Vagina (tissue), 2 donors: ENCODE results near the gene ARMC5. TPM values are rescaled to one million over a fixed set of nuclear protein-coding genes. Genes with fewer than 3 reads are reported as not detected.

ENCODE experiments used
- DNase-seq, 2 donors: peaks; one replicate each; pipeline ENCODE4 v3.0.0-alpha.2; 2017; ENCODE audit errors: extremely low spot score in 2 of 2
- H3K27ac ChIP-seq: fragments of 200-600 bp; sonication (generic); one replicate; pipeline ENCODE4 v1.5.1; 2019
- H3K27me3 ChIP-seq: fragments of 200-600 bp; sonication (generic); one replicate; pipeline ENCODE4 v1.5.1; 2019
- H3K36me3 ChIP-seq, 2 donors: fragments of 200-600 bp; sonication (generic); one replicate each; pipeline ENCODE4 v1.5.1; 2017 to 2019
- H3K4me1 ChIP-seq: fragments of 200-600 bp; sonication (generic); one replicate; pipeline ENCODE4 v1.5.1; 2019
- H3K4me3 ChIP-seq, 2 donors: fragments of 200-600 bp; sonication (generic); 1 replicate in 1 of 2; 2 replicates in 1 of 2; pipeline ENCODE4 v1.5.1; 2016 to 2019
- H3K9me3 ChIP-seq: fragments of 200-600 bp; sonication (generic); one replicate; pipeline ENCODE4 v1.5.1; 2019
- CTCF ChIP-seq, 3 experiments: fragments of 450-650 bp in 2 of 3; fragments of 200-600 bp in 1 of 3; sonication (generic) in 1 of 3; IDR thresholded peaks; one replicate each; pipeline ENCODE4 v1.5.1; 2017 to 2019; ENCODE audit warnings: antibody characterized with exemption in 3 of 3, mild to moderate bottlenecking in 2 of 3, moderate library complexity in 2 of 3
- POLR2A ChIP-seq, 2 donors: fragments of 450-650 bp; IDR thresholded peaks; one replicate each; pipeline ENCODE4 v1.6.1; 2017; ENCODE audit warnings: antibody characterized with exemption in 2 of 2, mild to moderate bottlenecking in 2 of 2, moderate library complexity in 2 of 2
- POLR2AphosphoS5 ChIP-seq, 2 donors: sonication (generic); formaldehyde crosslinking; IDR thresholded peaks; one replicate each; pipeline ENCODE4 v1.9.0; 2017; ENCODE audit warnings: antibody characterized with exemption in 2 of 2, mild to moderate bottlenecking in 2 of 2, low read depth in 1 of 2; ENCODE audit not compliant: insufficient read depth in 1 of 2
- intact Hi-C: fragments of 100-400 bp; cut with DNase I; formaldehyde crosslinking; loops from one replicate; pipeline ENCODE4 v1.15.1; 2023
- total RNA-seq: library from RNA; depleted of rRNA; stranded (reverse); fragments of >200 nt; gene quantifications from one replicate; pipeline ENCODE4 v1.2.3, GENCODE V29; 2016

ARMC5 gene
- total RNA-seq, 1 donor from 2014 or later = 11.3 TPM

- H3K4me1 ChIP-seq = peaks cover 26% of the 10 kb centered on the region
- no peaks in the 10 kb centered on the region for H3K9me3 ChIP-seq
- H3K27ac ChIP-seq = no peak overlapping the region
- intact Hi-C loops = no loop called here
- TF ChIP-seq POLR2A (IDR thresholded peaks at IDR 0.05) (no peak), POLR2AphosphoS5 (IDR thresholded peaks at IDR 0.05; ENCODE audit: insufficient read depth in 1 of 2, low read depth in 1 of 2) (no peak)
- H3K4me3 ChIP-seq = no peak overlapping the region
- DNase-seq = no peak
- no peaks in the 10 kb centered on the region for H3K27me3 ChIP-seq
- peaks cover 0 to 11% of the 10 kb centered on the region in 2 donors for H3K36me3 ChIP-seq
These were observed 44.9 kb downstream of the ARMC5 start for GRCh38 chr16:31504159-31504558.

GRCh38 chr16:31505483-31505882 lies 46.2 kb downstream of the ARMC5 start:
- H3K36me3 ChIP-seq = peaks cover 0 to under 1% of the 10 kb centered on the region in 2 donors
- no peaks in the 10 kb centered on the region for H3K9me3 ChIP-seq
- no peaks in the 10 kb centered on the region for H3K27me3 ChIP-seq
- no peak overlapping the region for H3K4me3 ChIP-seq
- no peak overlapping the region for H3K27ac ChIP-seq
- TF ChIP-seq CTCF (IDR thresholded peaks at IDR 0.05) (no peak), POLR2A (IDR thresholded peaks at IDR 0.05) (no peak), POLR2AphosphoS5 (IDR thresholded peaks at IDR 0.05; ENCODE audit: insufficient read depth in 1 of 2, low read depth in 1 of 2) (no peak)
- peaks cover 38% of the 10 kb centered on the region for H3K4me1 ChIP-seq
- intact Hi-C loops = loop anchor here (5.0 kb wide), 1 partner anchor 33 kb away; the partner anchor contains the start of gene TGFB1I1
- DNase-seq = no peak

DNA sequence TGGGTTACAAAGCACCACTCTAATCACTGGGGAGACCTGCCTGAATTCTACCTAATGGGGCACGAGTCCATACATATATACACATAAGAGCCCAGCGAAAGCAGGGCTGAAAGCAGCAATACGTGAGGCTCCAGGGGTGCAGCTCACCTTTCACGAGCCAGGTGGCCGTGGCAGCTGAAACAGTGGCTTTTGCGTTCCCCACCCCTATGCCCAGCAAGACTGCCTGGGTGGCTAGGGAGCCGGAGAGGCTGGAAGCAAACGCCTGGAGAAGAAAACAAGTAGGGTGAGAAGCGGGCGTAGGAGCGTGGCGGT lies 48.3 kb downstream of the ARMC5 start:
- no peaks in the 10 kb centered on the region for H3K9me3 ChIP-seq
- peak overlapping the region; percentile 87 for H3K27ac ChIP-seq
- H3K4me3 ChIP-seq = peak overlapping the region; percentile 63 to 80
- DNase-seq = no peak
- TF ChIP-seq POLR2AphosphoS5 (IDR thresholded peaks at IDR 0.05; ENCODE audit: insufficient read depth in 1 of 2, low read depth in 1 of 2) = no peak
- no peak for TF ChIP-seq POLR2A (IDR thresholded peaks at IDR 0.05)
- TF ChIP-seq CTCF (IDR thresholded peaks at IDR 0.05) = no peak
- H3K4me1 ChIP-seq = peaks cover 38% of the 10 kb centered on the region
- no peaks in the 10 kb centered on the region for H3K36me3 ChIP-seq
- no peaks in the 10 kb centered on the region for H3K27me3 ChIP-seq
- intact Hi-C loops = loop anchor here (5.0 kb wide), 1 partner anchor 35 kb away; the partner anchor contains the start of gene TGFB1I1

DNA sequence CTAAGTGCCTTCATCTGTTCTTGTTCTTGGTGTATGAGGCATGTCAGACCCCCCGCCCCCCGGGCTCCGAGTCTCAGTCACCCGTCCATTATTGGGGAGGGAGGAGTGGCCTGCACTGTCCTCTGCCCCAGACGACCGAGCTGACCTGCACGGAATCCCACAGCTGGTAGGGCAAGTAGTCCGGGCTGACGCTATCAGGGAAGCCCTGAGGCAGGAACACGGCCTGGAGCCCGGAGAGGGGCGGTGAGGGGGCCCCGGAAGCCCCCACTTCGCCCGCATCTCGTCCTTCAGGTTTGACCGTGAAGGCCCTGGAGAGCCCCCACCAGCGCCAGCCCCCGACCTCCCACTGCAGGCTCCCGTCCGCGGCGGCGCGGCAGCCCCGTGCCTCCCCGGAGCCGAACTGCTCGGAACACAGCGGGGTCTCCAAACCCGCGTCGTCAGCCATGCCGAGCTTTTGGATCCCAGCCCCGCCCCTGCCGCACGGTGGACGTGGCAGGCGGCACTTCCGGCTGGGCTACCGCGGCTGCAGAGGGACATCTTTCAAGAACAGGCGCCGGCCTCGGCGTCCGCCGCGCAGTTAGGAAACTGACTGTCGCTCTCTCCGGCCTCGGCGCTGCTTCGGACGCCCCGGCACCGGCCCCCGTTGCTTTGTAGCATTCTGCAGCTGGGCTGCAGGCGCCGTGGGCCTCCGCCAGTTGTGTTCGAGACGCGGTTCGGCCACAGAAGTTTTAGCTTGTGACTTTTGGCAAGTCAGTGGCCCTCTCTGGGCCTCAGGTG lies 48.8 kb downstream of the ARMC5 start, which contains the start of gene RUSF1:
Gene RUSF1, minus strand, starts transcription at position 463 of the 777 bp plus-strand sequence. Its CDS starts 18 bp downstream, at position 445.
- Histone ChIP-seq H3K27ac (peak within 1 kb of the TSS; percentile 87), H3K36me3 (no peaks in the 10 kb centered on the region), H3K9me3 (no peaks in the 10 kb centered on the region), H3K4me3 (peak within 1 kb of the TSS; percentile 63 to 80), H3K4me1 (peaks cover 38% of the 10 kb centered on the region), H3K27me3 (no peaks in the 10 kb centered on the region)
- peak in 1 of 3 experiments; percentile 22 for TF ChIP-seq CTCF (IDR thresholded peaks at IDR 0.05)
- peak; percentile 95 to 99 for TF ChIP-seq POLR2AphosphoS5 (IDR thresholded peaks at IDR 0.05; ENCODE audit: insufficient read depth in 1 of 2, low read depth in 1 of 2)
- TF ChIP-seq POLR2A (IDR thresholded peaks at IDR 0.05) = peak in 1 of 2 donors; percentile 81
- intact Hi-C loops = loop anchor here (5.0 kb wide), 1 partner anchor 36 kb away; the partner anchor contains the start of gene TGFB1I1
- DNase-seq = peak in 1 of 2 donors; percentile 90

GRCh38 chr16:31508706-31509195 lies 49.5 kb downstream of the ARMC5 start:
- H3K4me1 ChIP-seq = peaks cover 38% of the 10 kb centered on the region
- intact Hi-C loops = loop anchor here (5.0 kb wide), 1 partner anchor 36 kb away; the partner anchor contains the start of gene TGFB1I1

More at GRCh38 chr16:31508706-31509195, 49.5 kb downstream of the ARMC5 start:
- no peak for DNase-seq
- Histone ChIP-seq H3K36me3 (no peaks in the 10 kb centered on the region), H3K9me3 (no peaks in the 10 kb centered on the region), H3K27ac (peak overlapping the region; percentile 87), H3K4me3 (peak overlapping the region; percentile 63 to 80), H3K27me3 (no peaks in the 10 kb centered on the region)
- TF ChIP-seq POLR2A (IDR thresholded peaks at IDR 0.05) = no peak
- no peak for TF ChIP-seq CTCF (IDR thresholded peaks at IDR 0.05)
- peak in 1 of 2 donors; percentile 42 for TF ChIP-seq POLR2AphosphoS5 (IDR thresholded peaks at IDR 0.05; ENCODE audit: insufficient read depth in 1 of 2, low read depth in 1 of 2)
